AG04449 (cell line): Measurements from ENCODE around the gene PCDHA13.

Experiments
- CTCF ChIA-PET: fragments of 350-600 bp; formaldehyde crosslinking; extraction: SDS; loops from one replicate; lab custom pipeline; 2021; ENCODE audit warnings: antibody characterized with exemption; lab: Yijun Ruan, JAX
- POLR2A ChIA-PET: fragments of 400-600, 350-600 bp; formaldehyde crosslinking; extraction: SDS; loops from one replicate; lab custom pipeline; 2020; ENCODE audit warnings: antibody characterized with exemption, inconsistent platforms; lab: Yijun Ruan, JAX
- DNase-seq: peaks from one replicate; pipeline ENCODE4 v3.0.0-alpha.2; 2010; ENCODE audit warnings: low read depth, low spot score
- H3K4me3 ChIP-seq: 2 replicates; pipeline ENCODE4 v1.5.1; 2011; ENCODE audit warnings: low read depth, mild to moderate bottlenecking, control low read depth, low read length
- TF ChIP-seq, protein P1 (sequence below): IDR thresholded peaks from one replicate; pipeline ENCODE4 v1.5.1; 2011; ENCODE audit warnings: mild to moderate bottlenecking, moderate library complexity, low read length, control low read depth, inconsistent platforms; ENCODE audit not compliant: insufficient read depth; ENCODE audit errors: missing control alignments

The PCDHA13 gene

GRCh38 chr5:140916325-140916724 is 34.4 kb downstream of the PCDHA13 start:
- TF ChIP-seq, protein P1, sequence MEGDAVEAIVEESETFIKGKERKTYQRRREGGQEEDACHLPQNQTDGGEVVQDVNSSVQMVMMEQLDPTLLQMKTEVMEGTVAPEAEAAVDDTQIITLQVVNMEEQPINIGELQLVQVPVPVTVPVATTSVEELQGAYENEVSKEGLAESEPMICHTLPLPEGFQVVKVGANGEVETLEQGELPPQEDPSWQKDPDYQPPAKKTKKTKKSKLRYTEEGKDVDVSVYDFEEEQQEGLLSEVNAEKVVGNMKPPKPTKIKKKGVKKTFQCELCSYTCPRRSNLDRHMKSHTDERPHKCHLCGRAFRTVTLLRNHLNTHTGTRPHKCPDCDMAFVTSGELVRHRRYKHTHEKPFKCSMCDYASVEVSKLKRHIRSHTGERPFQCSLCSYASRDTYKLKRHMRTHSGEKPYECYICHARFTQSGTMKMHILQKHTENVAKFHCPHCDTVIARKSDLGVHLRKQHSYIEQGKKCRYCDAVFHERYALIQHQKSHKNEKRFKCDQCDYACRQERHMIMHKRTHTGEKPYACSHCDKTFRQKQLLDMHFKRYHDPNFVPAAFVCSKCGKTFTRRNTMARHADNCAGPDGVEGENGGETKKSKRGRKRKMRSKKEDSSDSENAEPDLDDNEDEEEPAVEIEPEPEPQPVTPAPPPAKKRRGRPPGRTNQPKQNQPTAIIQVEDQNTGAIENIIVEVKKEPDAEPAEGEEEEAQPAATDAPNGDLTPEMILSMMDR, result no peak
- POLR2A ChIA-PET, result no interaction called here
- no peak for DNase-seq
- CTCF ChIA-PET, result no interaction called here
- H3K4me3 ChIP-seq, result no peak overlapping the region

- H3K4me3 ChIP-seq, result no peak overlapping the region
- ChIA-PET CTCF (no interaction called here), POLR2A (no interaction called here)
- TF ChIP-seq, protein P1, result no peak
- DNase-seq, result no peak
These were observed 41.7 kb downstream of the PCDHA13 start for GRCh38 chr5:140923601-140924000.

- POLR2A ChIA-PET, result no interaction called here
- CTCF ChIA-PET, result no interaction called here
- no peak for DNase-seq
These were observed 44.0 kb downstream of the PCDHA13 start, which contains the start of gene PCDHAC1 for GRCh38 chr5:140925806-140926442. Gene PCDHAC1 (plus strand): TSS chr5:140926299. CDS start chr5:140926893, 594 bp downstream.

GRCh38 chr5:140926443-140927227 is 44.7 kb downstream of the PCDHA13 start:
- TF ChIP-seq, protein P1, result peak; percentile 53
- H3K4me3 ChIP-seq, result peak overlapping the region; percentile 43
- DNase-seq, result no peak
- ChIA-PET POLR2A (no interaction called here), CTCF (no interaction called here)

More at GRCh38 chr5:140925806-140926442, 44.0 kb downstream of the PCDHA13 start, which contains the start of gene PCDHAC1:
- peak within 1 kb of the TSS; percentile 43 for H3K4me3 ChIP-seq
- TF ChIP-seq, protein P1, result no peak

DNA sequence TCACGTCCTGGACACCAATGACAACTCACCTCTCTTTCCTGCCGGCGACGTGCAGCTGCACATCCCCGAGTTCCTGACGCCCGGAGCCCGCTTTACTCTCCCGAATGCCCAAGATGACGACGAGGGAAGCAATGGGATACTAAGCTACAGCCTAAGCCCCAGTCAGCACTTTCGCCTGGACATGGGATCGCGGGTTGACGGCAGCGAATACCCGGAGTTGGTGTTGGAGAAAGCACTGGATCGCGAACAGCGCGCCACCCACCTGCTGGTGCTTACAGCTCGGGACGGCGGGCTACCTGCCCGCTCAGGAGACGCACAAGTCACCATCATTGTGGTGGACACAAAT is 45.3 kb downstream of the PCDHA13 start:
- TF ChIP-seq, protein P1, result no peak
- ChIA-PET CTCF (no interaction called here), POLR2A (no interaction called here)
- DNase-seq, result no peak
- peak overlapping the region; percentile 43 for H3K4me3 ChIP-seq
